Panc1 (cell line): ENCODE results near the gene HPDL. TPM values are rescaled to one million over a fixed set of nuclear protein-coding genes. Genes with fewer than 3 reads are reported as not detected.

Experiments
- ATAC-seq: fragments of 200-7000 bp; cut with Tn5 transposase; 2 replicates; pipeline ENCODE4 v1.9.1; 2020; ENCODE audit warnings: mild to moderate bottlenecking, moderate library complexity
- BruUV-seq: library from RNA; stranded (reverse); fragments of 400-500 nt; replicated peaks from 2 replicates; lab custom pipeline; 2021; lab: Mats Ljungman, UMichigan
- CTCF ChIA-PET: fragments of 300-600 bp; sonication (Branson Sonifier 250); formaldehyde crosslinking; loops from one replicate; lab custom pipeline; 2022; ENCODE audit warnings: antibody characterized with exemption; lab: Charles Lee
- POLR2A ChIA-PET: fragments of 300-600 bp; sonication (Branson Sonifier 250); formaldehyde crosslinking; loops from one replicate; lab custom pipeline; 2022; ENCODE audit warnings: antibody characterized with exemption; lab: Charles Lee
- DNase-seq: peaks from one replicate; pipeline ENCODE4 v3.0.0-alpha.2; 2010; ENCODE audit warnings: low read depth, low spot score
- H3K27ac ChIP-seq: 2 replicates; pipeline ENCODE4 v1.5.1; 2011; ENCODE audit warnings: mild to moderate bottlenecking, low read length, inconsistent platforms
- H3K27me3 ChIP-seq: fragments of 200-500 bp; sonication (Bioruptor generic); 2 replicates; pipeline ENCODE4 v1.6.0; 2014; ENCODE audit warnings: low read length, inconsistent platforms; ENCODE audit not compliant: control insufficient read depth, insufficient read depth
- H3K36me3 ChIP-seq: fragments of 200-500 bp; sonication (Bioruptor generic); 2 replicates; pipeline ENCODE4 v1.5.1; 2014; ENCODE audit warnings: inconsistent platforms, mild to moderate bottlenecking, low read length, moderate library complexity; ENCODE audit not compliant: control insufficient read depth, insufficient read depth
- H3K4me1 ChIP-seq: 2 replicates; pipeline ENCODE4 v1.5.1; 2011; ENCODE audit warnings: inconsistent platforms, mild to moderate bottlenecking, low read length, moderate library complexity; ENCODE audit not compliant: control insufficient read depth, insufficient read depth
- H3K4me3 ChIP-seq, 2 experiments: 2 replicates each; pipeline ENCODE4 v1.5.1; 2011 to 2012; ENCODE audit warnings: low read depth in 2 of 2, low read length in 2 of 2, mild to moderate bottlenecking in 2 of 2, inconsistent platforms in 1 of 2, moderate library complexity in 1 of 2
- H3K9me3 ChIP-seq: fragments of 200-500 bp; sonication (Bioruptor generic); 2 replicates; pipeline ENCODE4 v1.5.1; 2014; ENCODE audit warnings: low read depth, mild to moderate bottlenecking, inconsistent platforms, low read length, moderate library complexity; ENCODE audit not compliant: control insufficient read depth, insufficient read depth
- POLR2AphosphoS5 ChIP-seq: IDR thresholded peaks from 2 replicates; pipeline ENCODE4 v1.6.1; 2012; ENCODE audit warnings: mild to moderate bottlenecking, low read depth, low read length, moderate library complexity
- SIN3A ChIP-seq: IDR thresholded peaks from 2 replicates; pipeline ENCODE4 v1.6.1; 2012; ENCODE audit warnings: low read depth, mild to moderate bottlenecking, low read length, moderate library complexity, borderline replicate concordance; ENCODE audit not compliant: insufficient read depth
- TCF7L2 ChIP-seq: IDR thresholded peaks from 2 replicates; pipeline ENCODE4 v1.6.1; 2011; ENCODE audit warnings: mild to moderate bottlenecking, low read depth, low read length, inconsistent platforms
- in situ Hi-C: cut with HindIII; loops from 2 replicates; pipeline ENCODE4 v1.10.0; 2016; ENCODE audit warnings: low sequenced_read_pairs, low pct_unique_long_range_greater_than_20kb
- intact Hi-C: fragments of 100-400 bp; cut with micrococcal nuclease; formaldehyde crosslinking; loops from one replicate; pipeline ENCODE4 v1.10.0; 2022; ENCODE audit not compliant: unreplicated experiment
- total RNA-seq: library from RNA; stranded (reverse); gene quantifications from one replicate; pipeline ENCODE4 v1.2.1, GENCODE V29; 2021; ENCODE audit not compliant: unreplicated experiment
- TF ChIP-seq, protein P1 (sequence below): fragments of 450-650 bp; IDR thresholded peaks from 2 replicates; pipeline ENCODE4 v1.5.1; 2017; ENCODE audit warnings: mild to moderate bottlenecking
- TF ChIP-seq, protein P2 (sequence below), 2 experiments: IDR thresholded peaks; 2 replicates each; pipeline ENCODE4 v1.6.1; 2011 to 2012; ENCODE audit warnings: low read depth in 2 of 2, control low read depth in 1 of 2, low read length in 1 of 2, mild to moderate bottlenecking in 1 of 2, moderate library complexity in 1 of 2; ENCODE audit not compliant: insufficient read depth in 1 of 2

The HPDL gene
- total RNA-seq, 1 experiment from 2014 or later: 1.9 TPM

DNA sequence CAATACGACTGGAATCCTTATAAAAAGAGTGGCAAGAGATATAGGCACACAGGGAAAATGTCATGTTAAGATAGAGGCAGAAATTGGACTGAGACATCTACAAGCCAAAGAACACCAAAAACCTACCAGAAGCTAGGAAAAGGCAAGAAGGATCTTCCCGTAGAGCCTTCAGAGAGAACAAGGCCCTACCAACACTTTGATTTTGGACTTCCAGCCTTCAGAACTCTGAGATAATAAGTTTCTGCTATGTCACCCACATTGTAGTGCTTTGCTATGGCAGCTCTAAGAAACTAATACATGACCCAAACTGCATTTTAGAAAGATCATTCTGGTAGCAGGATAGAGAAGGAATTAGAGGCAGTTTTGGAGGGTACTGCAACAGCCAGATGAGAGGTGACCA lies 37.6 kb downstream of the HPDL start:
- Histone ChIP-seq H3K36me3 (no peaks in the 10 kb centered on the region), H3K27me3 (no peaks in the 10 kb centered on the region), H3K27ac (no peak overlapping the region), H3K4me3 (no peak overlapping the region), H3K9me3 (no peaks in the 10 kb centered on the region), H3K4me1 (no peaks in the 10 kb centered on the region; the same call in 1 of the 2 replicates)
- DNase-seq (no peak), ATAC-seq (no peak)
- POLR2A ChIA-PET: no interaction called here
- BruUV-seq: no TSS peak
- CTCF ChIA-PET: no interaction called here
- in situ Hi-C loops (no loop called here), intact Hi-C loops (no loop called here)
- TF ChIP-seq, protein P1, sequence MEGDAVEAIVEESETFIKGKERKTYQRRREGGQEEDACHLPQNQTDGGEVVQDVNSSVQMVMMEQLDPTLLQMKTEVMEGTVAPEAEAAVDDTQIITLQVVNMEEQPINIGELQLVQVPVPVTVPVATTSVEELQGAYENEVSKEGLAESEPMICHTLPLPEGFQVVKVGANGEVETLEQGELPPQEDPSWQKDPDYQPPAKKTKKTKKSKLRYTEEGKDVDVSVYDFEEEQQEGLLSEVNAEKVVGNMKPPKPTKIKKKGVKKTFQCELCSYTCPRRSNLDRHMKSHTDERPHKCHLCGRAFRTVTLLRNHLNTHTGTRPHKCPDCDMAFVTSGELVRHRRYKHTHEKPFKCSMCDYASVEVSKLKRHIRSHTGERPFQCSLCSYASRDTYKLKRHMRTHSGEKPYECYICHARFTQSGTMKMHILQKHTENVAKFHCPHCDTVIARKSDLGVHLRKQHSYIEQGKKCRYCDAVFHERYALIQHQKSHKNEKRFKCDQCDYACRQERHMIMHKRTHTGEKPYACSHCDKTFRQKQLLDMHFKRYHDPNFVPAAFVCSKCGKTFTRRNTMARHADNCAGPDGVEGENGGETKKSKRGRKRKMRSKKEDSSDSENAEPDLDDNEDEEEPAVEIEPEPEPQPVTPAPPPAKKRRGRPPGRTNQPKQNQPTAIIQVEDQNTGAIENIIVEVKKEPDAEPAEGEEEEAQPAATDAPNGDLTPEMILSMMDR: no peak
- TF ChIP-seq SIN3A (no peak), TCF7L2 (no peak), POLR2AphosphoS5 (no peak)
- TF ChIP-seq, protein P2, sequence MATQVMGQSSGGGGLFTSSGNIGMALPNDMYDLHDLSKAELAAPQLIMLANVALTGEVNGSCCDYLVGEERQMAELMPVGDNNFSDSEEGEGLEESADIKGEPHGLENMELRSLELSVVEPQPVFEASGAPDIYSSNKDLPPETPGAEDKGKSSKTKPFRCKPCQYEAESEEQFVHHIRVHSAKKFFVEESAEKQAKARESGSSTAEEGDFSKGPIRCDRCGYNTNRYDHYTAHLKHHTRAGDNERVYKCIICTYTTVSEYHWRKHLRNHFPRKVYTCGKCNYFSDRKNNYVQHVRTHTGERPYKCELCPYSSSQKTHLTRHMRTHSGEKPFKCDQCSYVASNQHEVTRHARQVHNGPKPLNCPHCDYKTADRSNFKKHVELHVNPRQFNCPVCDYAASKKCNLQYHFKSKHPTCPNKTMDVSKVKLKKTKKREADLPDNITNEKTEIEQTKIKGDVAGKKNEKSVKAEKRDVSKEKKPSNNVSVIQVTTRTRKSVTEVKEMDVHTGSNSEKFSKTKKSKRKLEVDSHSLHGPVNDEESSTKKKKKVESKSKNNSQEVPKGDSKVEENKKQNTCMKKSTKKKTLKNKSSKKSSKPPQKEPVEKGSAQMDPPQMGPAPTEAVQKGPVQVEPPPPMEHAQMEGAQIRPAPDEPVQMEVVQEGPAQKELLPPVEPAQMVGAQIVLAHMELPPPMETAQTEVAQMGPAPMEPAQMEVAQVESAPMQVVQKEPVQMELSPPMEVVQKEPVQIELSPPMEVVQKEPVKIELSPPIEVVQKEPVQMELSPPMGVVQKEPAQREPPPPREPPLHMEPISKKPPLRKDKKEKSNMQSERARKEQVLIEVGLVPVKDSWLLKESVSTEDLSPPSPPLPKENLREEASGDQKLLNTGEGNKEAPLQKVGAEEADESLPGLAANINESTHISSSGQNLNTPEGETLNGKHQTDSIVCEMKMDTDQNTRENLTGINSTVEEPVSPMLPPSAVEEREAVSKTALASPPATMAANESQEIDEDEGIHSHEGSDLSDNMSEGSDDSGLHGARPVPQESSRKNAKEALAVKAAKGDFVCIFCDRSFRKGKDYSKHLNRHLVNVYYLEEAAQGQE (IDR thresholded peaks at IDR 0.05; ENCODE audit: insufficient read depth in 1 of 2, low read depth in 2 of 2, low read length in 1 of 2): no peak

DNA sequence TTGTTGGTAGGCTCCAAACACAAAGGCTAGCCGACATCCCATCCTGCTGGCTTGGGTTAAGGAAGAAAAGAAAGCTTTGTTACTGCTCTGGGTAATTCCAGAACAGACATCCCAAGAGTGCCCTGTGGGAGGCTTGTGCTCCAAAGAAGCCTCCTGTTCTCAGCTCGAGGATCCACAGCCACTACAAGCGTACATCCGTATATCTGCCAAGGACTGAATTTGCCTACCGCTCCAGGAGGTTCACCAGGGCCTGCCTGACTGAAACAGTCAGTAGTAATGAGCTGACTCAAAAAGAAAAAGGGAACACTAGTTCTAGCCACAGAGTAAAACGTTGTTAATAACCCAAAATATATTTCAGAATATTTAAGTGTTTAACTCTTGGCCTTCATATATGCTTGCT lies 38.4 kb downstream of the HPDL start:
- CTCF ChIA-PET: interaction anchor here (0.7 kb wide), 1 partner anchor 126 kb away, joined by 3 read pairs; no protein-coding TSS in a partner anchor
- no peak for DNase-seq
- no TSS peak for BruUV-seq
- no peak for ATAC-seq
- H3K27ac ChIP-seq: no peak overlapping the region
- H3K4me3 ChIP-seq: no peak overlapping the region
- no peaks in the 10 kb centered on the region for H3K27me3 ChIP-seq
- in situ Hi-C loops: no loop called here
- POLR2A ChIA-PET: interaction anchor here (0.7 kb wide), 1 partner anchor 17 kb away, joined by 3 read pairs; no protein-coding TSS in a partner anchor
- H3K9me3 ChIP-seq: no peaks in the 10 kb centered on the region
- intact Hi-C loops: no loop called here
- H3K4me1 ChIP-seq: no peaks in the 10 kb centered on the region; the same call in 1 of the 2 replicates
- H3K36me3 ChIP-seq: no peaks in the 10 kb centered on the region
- TF ChIP-seq SIN3A: no peak
- no peak for TF ChIP-seq TCF7L2
- no peak for TF ChIP-seq POLR2AphosphoS5
- TF ChIP-seq, protein P2 (IDR thresholded peaks at IDR 0.05; ENCODE audit: insufficient read depth in 1 of 2, low read depth in 2 of 2, low read length in 1 of 2): no peak
- TF ChIP-seq, protein P1: no peak
